GM12878 (cell line): ENCODE data around the gene GANAB. TPM values are rescaled to one million over a fixed set of nuclear protein-coding genes. Genes with fewer than 3 reads are reported as not detected.

Source experiments
- CEBPB ChIP-seq, 2 experiments: fragments of 150-350 bp in 1 of 2; IDR thresholded peaks; 2 replicates each; pipeline ENCODE4 v1.6.1; 2012 to 2014; ENCODE audit warnings: low read depth in 2 of 2, low read length in 2 of 2, borderline replicate concordance in 1 of 2, inconsistent platforms in 1 of 2
- CHD2 ChIP-seq: IDR thresholded peaks from 2 replicates; pipeline ENCODE4 v1.6.1; 2011; ENCODE audit warnings: low read depth, low read length, improper control_type of control experiment, borderline replicate concordance
- CREM ChIP-seq: IDR thresholded peaks from 2 replicates; pipeline ENCODE4 v1.6.1; 2014; ENCODE audit warnings: antibody characterized with exemption, low read depth
- DPF2 ChIP-seq: fragments of 450-650 bp; IDR thresholded peaks from 2 replicates; pipeline ENCODE4 v1.6.1; 2017; ENCODE audit warnings: mild to moderate bottlenecking
- GATAD2B ChIP-seq: fragments of 450-650 bp; conservative IDR thresholded peaks from 2 replicates; pipeline ENCODE4 v1.6.1; 2017; ENCODE audit warnings: low read depth, mild to moderate bottlenecking, moderate library complexity
- HCFC1 ChIP-seq: fragments of 150-350 bp; IDR thresholded peaks from 2 replicates; pipeline ENCODE4 v1.6.1; 2014; ENCODE audit warnings: low read length
- HDAC6 ChIP-seq: fragments of 200-600 bp; sonication (generic); IDR thresholded peaks from one replicate; pipeline ENCODE4 v1.8.0; 2017; ENCODE audit warnings: antibody characterized with exemption; ENCODE audit not compliant: unreplicated experiment
- HDGF ChIP-seq: fragments of 450-650 bp; IDR thresholded peaks from 2 replicates; pipeline ENCODE4 v1.6.1; 2016; ENCODE audit warnings: antibody characterized with exemption
- IKZF1 ChIP-seq: fragments of 450-650 bp; conservative IDR thresholded peaks from 2 replicates; pipeline ENCODE4 v1.6.1; 2017; ENCODE audit warnings: antibody characterized with exemption, mild to moderate bottlenecking
- KAT2A ChIP-seq: conservative IDR thresholded peaks from 2 replicates; pipeline ENCODE4 v1.6.1; 2011; ENCODE audit warnings: low read depth, low read length; ENCODE audit not compliant: control insufficient read depth
- KDM1A ChIP-seq: fragments of 200-600 bp; sonication (generic); IDR thresholded peaks from 2 replicates; pipeline ENCODE4 v1.6.1; 2016; ENCODE audit warnings: borderline replicate concordance
- LARP7 ChIP-seq: fragments of 450-650 bp; IDR thresholded peaks from 2 replicates; pipeline ENCODE4 v1.6.1; 2017; ENCODE audit warnings: mild to moderate bottlenecking
- MEF2B ChIP-seq: fragments of 450-650 bp; IDR thresholded peaks from 2 replicates; pipeline ENCODE4 v1.6.1; 2018; ENCODE audit warnings: mild to moderate bottlenecking, moderate library complexity; ENCODE audit not compliant: partially characterized antibody, poor library complexity, severe bottlenecking
- NBN ChIP-seq: fragments of 450-650 bp; IDR thresholded peaks from 2 replicates; pipeline ENCODE4 v1.6.1; 2016
- PAX5 ChIP-seq: IDR thresholded peaks from 2 replicates; pipeline ENCODE4 v1.6.1; 2011; ENCODE audit warnings: low read depth, low read length, borderline replicate concordance
- PML ChIP-seq: IDR thresholded peaks from 2 replicates; pipeline ENCODE4 v1.6.1; 2012; ENCODE audit warnings: low read length, inconsistent platforms
- SIX5 ChIP-seq: IDR thresholded peaks from 2 replicates; pipeline ENCODE4 v1.6.1; 2011; ENCODE audit warnings: mild to moderate bottlenecking, low read depth, low read length, moderate library complexity; ENCODE audit not compliant: severe bottlenecking
- SMAD5 ChIP-seq: IDR thresholded peaks from 2 replicates; pipeline ENCODE4 v1.6.1; 2016; ENCODE audit warnings: antibody characterized with exemption, low read depth
- TCF7 ChIP-seq: IDR thresholded peaks from 2 replicates; pipeline ENCODE4 v1.6.1; 2014; ENCODE audit warnings: antibody characterized with exemption, borderline replicate concordance
- ZNF217 ChIP-seq: fragments of 450-650 bp; IDR thresholded peaks from 2 replicates; pipeline ENCODE4 v1.6.1; 2017; ENCODE audit warnings: antibody characterized with exemption, mild to moderate bottlenecking
- ZZZ3 ChIP-seq: IDR thresholded peaks from 2 replicates; pipeline ENCODE4 v1.6.1; 2011; ENCODE audit warnings: low read depth; ENCODE audit not compliant: control insufficient read depth, insufficient read length
- polyA plus RNA-seq, 11 experiments: library from polyadenylated mRNA; depleted of rRNA in 4 of 11; unstranded in 6 of 11; stranded (reverse) in 5 of 11; fragments of >200 nt; fragmentation: Nextera tagmentation in 4 of 11; fragmentation: Illumina TruSeq in 1 of 11; extraction: Ambion mirVana in 4 of 11; extraction: Trizol in 1 of 11; gene quantifications; 1 replicate in 1 of 11; 2 replicates in 10 of 11; pipeline versions ENCODE4 v1.2.1 to v1.2.3, GENCODE V29; 2011 to 2016; ENCODE audit warnings: inconsistent platforms in 2 of 11, missing spikeins in 2 of 11, low read depth in 1 of 11
- total RNA-seq, 4 experiments: library from RNA; depleted of rRNA in 3 of 4; stranded (reverse); fragments of >200 nt in 3 of 4; fragmentation: Illumina TruSeq in 1 of 4; extraction: Trizol in 1 of 4; gene quantifications; 2 replicates each; pipeline versions ENCODE4 v1.2.1 to v1.2.3, GENCODE V29; 2013 to 2021
- TF ChIP-seq, protein P1 (sequence below), 3 experiments: IDR thresholded peaks in 2 of 3; conservative IDR thresholded peaks in 1 of 3; 2 replicates each; pipeline ENCODE4 v1.5.1; 2011; ENCODE audit warnings: low read depth in 3 of 3, low read length in 3 of 3, mild to moderate bottlenecking in 3 of 3, control low read depth in 2 of 3, moderate library complexity in 2 of 3, inconsistent platforms in 1 of 3, mixed read lengths in 1 of 3; ENCODE audit not compliant: control insufficient read depth in 2 of 3, insufficient read depth in 1 of 3; ENCODE audit errors: extremely low read depth in 1 of 3
- TF ChIP-seq, protein P2 (sequence below): IDR thresholded peaks from 2 replicates; pipeline ENCODE4 v1.6.1; 2012; ENCODE audit warnings: low read depth, low read length, improper control_type of control experiment
- TF ChIP-seq, protein P3 (sequence below): IDR thresholded peaks from 2 replicates; pipeline ENCODE4 v1.6.1; 2012; ENCODE audit warnings: low read depth, low read length, improper control_type of control experiment
- TF ChIP-seq, protein P4 (sequence below): fragments of 450-650 bp; IDR thresholded peaks from 2 replicates; pipeline ENCODE4 v1.6.1; 2018; ENCODE audit warnings: borderline replicate concordance, mild to moderate bottlenecking; ENCODE audit not compliant: partially characterized antibody

Gene GANAB
- total and polyA plus RNA-seq, 10 of the 15 experiments (the other 5 are each of a cell fraction or from before 2014, with no cell fraction given), result 4.5 to 175 (median 102) TPM

DNA sequence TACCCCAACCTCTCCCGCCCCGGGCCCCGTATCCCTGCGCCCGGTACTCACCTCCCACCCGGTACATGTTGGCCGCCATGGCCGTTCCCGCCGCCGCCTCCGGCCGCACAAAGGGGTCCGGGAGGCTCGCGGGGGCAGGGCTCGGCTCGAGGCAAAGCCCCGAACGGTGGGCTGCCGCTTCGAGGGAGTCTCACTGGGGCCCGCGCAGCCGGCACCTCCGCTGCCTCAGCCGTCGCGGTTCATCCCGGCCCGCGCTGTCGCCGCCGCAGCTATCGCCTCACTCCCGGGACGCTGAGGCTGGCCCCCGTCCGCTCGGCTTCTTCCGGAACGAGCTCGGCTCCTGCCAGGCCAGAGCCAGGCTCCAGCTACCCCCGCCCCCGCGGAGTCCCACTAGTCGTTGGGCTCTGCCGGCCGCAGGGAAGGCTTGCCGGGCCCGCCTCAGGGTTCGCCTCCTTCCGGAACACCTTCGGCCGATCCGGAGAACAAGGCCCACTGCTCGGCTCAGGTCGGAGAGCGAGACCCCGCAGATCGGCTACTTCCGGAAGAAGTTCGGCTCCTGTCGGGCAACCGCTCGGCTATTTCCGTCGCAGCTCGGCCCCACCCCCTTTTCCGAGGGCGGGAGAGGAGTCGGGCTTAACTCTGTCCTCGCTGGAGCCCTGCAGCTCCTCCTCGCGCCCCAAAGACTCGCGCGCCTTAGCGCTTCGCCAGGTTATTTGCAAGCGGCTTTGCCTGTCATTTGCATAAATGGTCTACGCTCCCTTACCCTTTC, 44.9 kb downstream of the GANAB start, which contains the start of gene MTA2 (continued):
- TF ChIP-seq, protein P1, sequence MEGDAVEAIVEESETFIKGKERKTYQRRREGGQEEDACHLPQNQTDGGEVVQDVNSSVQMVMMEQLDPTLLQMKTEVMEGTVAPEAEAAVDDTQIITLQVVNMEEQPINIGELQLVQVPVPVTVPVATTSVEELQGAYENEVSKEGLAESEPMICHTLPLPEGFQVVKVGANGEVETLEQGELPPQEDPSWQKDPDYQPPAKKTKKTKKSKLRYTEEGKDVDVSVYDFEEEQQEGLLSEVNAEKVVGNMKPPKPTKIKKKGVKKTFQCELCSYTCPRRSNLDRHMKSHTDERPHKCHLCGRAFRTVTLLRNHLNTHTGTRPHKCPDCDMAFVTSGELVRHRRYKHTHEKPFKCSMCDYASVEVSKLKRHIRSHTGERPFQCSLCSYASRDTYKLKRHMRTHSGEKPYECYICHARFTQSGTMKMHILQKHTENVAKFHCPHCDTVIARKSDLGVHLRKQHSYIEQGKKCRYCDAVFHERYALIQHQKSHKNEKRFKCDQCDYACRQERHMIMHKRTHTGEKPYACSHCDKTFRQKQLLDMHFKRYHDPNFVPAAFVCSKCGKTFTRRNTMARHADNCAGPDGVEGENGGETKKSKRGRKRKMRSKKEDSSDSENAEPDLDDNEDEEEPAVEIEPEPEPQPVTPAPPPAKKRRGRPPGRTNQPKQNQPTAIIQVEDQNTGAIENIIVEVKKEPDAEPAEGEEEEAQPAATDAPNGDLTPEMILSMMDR (IDR thresholded peaks at IDR 0.05 in 2 of 3, conservative IDR thresholded peaks at IDR 0.05 in 1 of 3; ENCODE audit: control insufficient read depth in 2 of 3, extremely low read depth in 1 of 3, insufficient read depth in 1 of 3, low read depth in 3 of 3, low read length in 3 of 3), result 0 out of 6 replicates have a peak, but pooled peaks of 1 of the 3 experiments have one; percentile 7
- TF ChIP-seq KAT2A, result no peak
- peak; percentile 9; the same call in 1 of the 2 replicates for TF ChIP-seq NBN
- TF ChIP-seq MEF2B, result peak; percentile 12
- no peak for TF ChIP-seq TCF7
- TF ChIP-seq CEBPB (IDR thresholded peaks at IDR 0.05; ENCODE audit: borderline replicate concordance in 1 of 2, low read depth in 2 of 2, low read length in 2 of 2), result no peak
- no peak for TF ChIP-seq SIX5
- TF ChIP-seq SMAD5, result peak; percentile 73; the same call in 1 of the 2 replicates
- no peak for TF ChIP-seq KDM1A
- peak; percentile 50 for TF ChIP-seq PML
- TF ChIP-seq, protein P2, sequence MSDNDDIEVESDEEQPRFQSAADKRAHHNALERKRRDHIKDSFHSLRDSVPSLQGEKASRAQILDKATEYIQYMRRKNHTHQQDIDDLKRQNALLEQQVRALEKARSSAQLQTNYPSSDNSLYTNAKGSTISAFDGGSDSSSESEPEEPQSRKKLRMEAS, result peak; percentile 14; the same call in 1 of the 2 replicates
- peak; percentile 89 for TF ChIP-seq HDGF
- no peak for TF ChIP-seq ZNF217
- TF ChIP-seq PAX5, result 0 out of 2 replicates have a peak, but pooled peaks have one; percentile 6
- TF ChIP-seq HDAC6, result no peak
- TF ChIP-seq IKZF1, result 0 out of 2 replicates have a peak, but pooled peaks have one; percentile 51
- no peak for TF ChIP-seq CREM
- TF ChIP-seq DPF2, result peak; percentile 85
- TF ChIP-seq, protein P3, sequence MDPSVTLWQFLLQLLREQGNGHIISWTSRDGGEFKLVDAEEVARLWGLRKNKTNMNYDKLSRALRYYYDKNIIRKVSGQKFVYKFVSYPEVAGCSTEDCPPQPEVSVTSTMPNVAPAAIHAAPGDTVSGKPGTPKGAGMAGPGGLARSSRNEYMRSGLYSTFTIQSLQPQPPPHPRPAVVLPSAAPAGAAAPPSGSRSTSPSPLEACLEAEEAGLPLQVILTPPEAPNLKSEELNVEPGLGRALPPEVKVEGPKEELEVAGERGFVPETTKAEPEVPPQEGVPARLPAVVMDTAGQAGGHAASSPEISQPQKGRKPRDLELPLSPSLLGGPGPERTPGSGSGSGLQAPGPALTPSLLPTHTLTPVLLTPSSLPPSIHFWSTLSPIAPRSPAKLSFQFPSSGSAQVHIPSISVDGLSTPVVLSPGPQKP, result peak; percentile 62
- TF ChIP-seq GATAD2B, result peak; percentile 81; the same call in 1 of the 2 replicates
- no peak for TF ChIP-seq CHD2
- TF ChIP-seq HCFC1, result 0 out of 2 replicates have a peak, but pooled peaks have one; percentile 7
- TF ChIP-seq, protein P4, sequence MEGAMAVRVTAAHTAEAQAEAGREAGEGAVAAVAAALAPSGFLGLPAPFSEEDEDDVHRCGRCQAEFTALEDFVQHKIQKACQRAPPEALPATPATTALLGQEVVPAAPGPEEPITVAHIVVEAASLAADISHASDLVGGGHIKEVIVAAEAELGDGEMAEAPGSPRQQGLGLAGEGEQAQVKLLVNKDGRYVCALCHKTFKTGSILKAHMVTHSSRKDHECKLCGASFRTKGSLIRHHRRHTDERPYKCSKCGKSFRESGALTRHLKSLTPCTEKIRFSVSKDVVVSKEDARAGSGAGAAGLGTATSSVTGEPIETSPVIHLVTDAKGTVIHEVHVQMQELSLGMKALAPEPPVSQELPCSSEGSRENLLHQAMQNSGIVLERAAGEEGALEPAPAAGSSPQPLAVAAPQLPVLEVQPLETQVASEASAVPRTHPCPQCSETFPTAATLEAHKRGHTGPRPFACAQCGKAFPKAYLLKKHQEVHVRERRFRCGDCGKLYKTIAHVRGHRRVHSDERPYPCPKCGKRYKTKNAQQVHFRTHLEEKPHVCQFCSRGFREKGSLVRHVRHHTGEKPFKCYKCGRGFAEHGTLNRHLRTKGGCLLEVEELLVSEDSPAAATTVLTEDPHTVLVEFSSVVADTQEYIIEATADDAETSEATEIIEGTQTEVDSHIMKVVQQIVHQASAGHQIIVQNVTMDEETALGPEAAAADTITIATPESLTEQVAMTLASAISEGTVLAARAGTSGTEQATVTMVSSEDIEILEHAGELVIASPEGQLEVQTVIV, result peak; percentile 20
- peak; percentile 94 for TF ChIP-seq LARP7
- no peak for TF ChIP-seq ZZZ3
